Activated B cell treated with CpG ODN at 0.5 μM for 24 hours (primary cell): ENCODE data around the gene NCKAP5. TPM values are rescaled to one million over a fixed set of nuclear protein-coding genes. Genes with fewer than 3 reads are reported as not detected.

Experiments used
- ATAC-seq: fragments of 200-7000 bp; cut with Tn5 transposase; one replicate; pipeline ENCODE4 v1.10.0; 2021; ENCODE audit warnings: low read depth, mild to moderate bottlenecking, moderate library complexity
- CTCF ChIA-PET: fragments of 350-600 bp; sonication (Branson Sonifier 250); formaldehyde crosslinking; loops from one replicate; lab custom pipeline; 2021; ENCODE audit warnings: antibody characterized with exemption; lab: Charles Lee
- POLR2A ChIA-PET: fragments of 350-600 bp; sonication (Branson Sonifier 250); formaldehyde crosslinking; loops from one replicate; lab custom pipeline; 2021; ENCODE audit warnings: antibody characterized with exemption; lab: Charles Lee
- DNase-seq: peaks from one replicate; pipeline ENCODE4 v3.0.0; 2022
- H3K27ac Mint-ChIP-seq: one replicate; pipeline ENCODE4 v1.8.0; 2020; ENCODE audit warnings: mixed read lengths
- H3K27me3 Mint-ChIP-seq: one replicate; pipeline ENCODE4 v1.8.0; 2021; ENCODE audit warnings: mixed read lengths
- H3K36me3 Mint-ChIP-seq: one replicate; pipeline ENCODE4 v1.8.0; 2021; ENCODE audit warnings: low read depth, mixed read lengths
- H3K4me1 Mint-ChIP-seq: one replicate; pipeline ENCODE4 v1.8.0; 2021; ENCODE audit warnings: mixed read lengths
- H3K4me3 Mint-ChIP-seq: one replicate; pipeline ENCODE4 v1.8.0; 2020; ENCODE audit warnings: mild to moderate bottlenecking, mixed read lengths
- H3K9me3 Mint-ChIP-seq: one replicate; pipeline ENCODE4 v1.8.0; 2020; ENCODE audit warnings: mixed read lengths
- CTCF ChIP-seq: fragments of 200-600 bp; IDR thresholded peaks from one replicate; pipeline ENCODE4 v1.8.0; 2022; ENCODE audit warnings: antibody characterized with exemption, mild to moderate bottlenecking
- intact Hi-C: fragments of 100-400 bp; cut with micrococcal nuclease; formaldehyde crosslinking; loops from one replicate; pipeline ENCODE4 v1.15.1; 2024
- total RNA-seq: library from RNA; stranded (reverse); gene quantifications from 2 replicates; pipeline ENCODE4 v1.2.3, GENCODE V29; 2022

NCKAP5 gene
- total RNA-seq, 1 donor from 2014 or later, result not detected

GRCh38 chr2:133456971-133457370 lies 111.3 kb downstream of the NCKAP5 start:
- CTCF ChIA-PET, result no interaction called here
- Mint-ChIP-seq H3K9me3 (no peaks in the 10 kb centered on the region), H3K36me3 (no peaks in the 10 kb centered on the region), H3K27ac (no peak overlapping the region), H3K27me3 (no peaks in the 10 kb centered on the region), H3K4me1 (no peaks in the 10 kb centered on the region), H3K4me3 (no peak overlapping the region)
- intact Hi-C loops, result no loop called here
- no peak for TF ChIP-seq CTCF
- POLR2A ChIA-PET, result no interaction called here
- DNase-seq (no peak), ATAC-seq (no peak)

- H3K36me3 Mint-ChIP-seq, result no peaks in the 10 kb centered on the region
- DNase-seq (no peak), ATAC-seq (no peak)
- H3K27ac Mint-ChIP-seq, result no peak overlapping the region
- H3K27me3 Mint-ChIP-seq, result no peaks in the 10 kb centered on the region
- TF ChIP-seq CTCF, result no peak
- H3K4me1 Mint-ChIP-seq, result no peaks in the 10 kb centered on the region
- intact Hi-C loops, result no loop called here
- no peak overlapping the region for H3K4me3 Mint-ChIP-seq
- POLR2A ChIA-PET, result no interaction called here
- CTCF ChIA-PET, result no interaction called here
- H3K9me3 Mint-ChIP-seq, result no peaks in the 10 kb centered on the region
These were observed 112.1 kb downstream of the NCKAP5 start for GRCh38 chr2:133456156-133456555.

- intact Hi-C loops, result no loop called here
- Mint-ChIP-seq H3K27ac (no peak overlapping the region), H3K4me1 (no peaks in the 10 kb centered on the region), H3K36me3 (no peaks in the 10 kb centered on the region), H3K27me3 (peaks cover 2% of the 10 kb centered on the region), H3K9me3 (no peaks in the 10 kb centered on the region), H3K4me3 (no peak overlapping the region)
- DNase-seq, result no peak
- no peak for TF ChIP-seq CTCF
- CTCF ChIA-PET, result no interaction called here
- POLR2A ChIA-PET, result no interaction called here
- ATAC-seq, result no peak
These were observed 115.2 kb downstream of the NCKAP5 start for GRCh38 chr2:133453032-133453431.

- H3K4me1 Mint-ChIP-seq, result no peaks in the 10 kb centered on the region
- H3K27ac Mint-ChIP-seq, result no peak overlapping the region
- ChIA-PET CTCF (no interaction called here), POLR2A (no interaction called here)
- intact Hi-C loops, result no loop called here
- H3K36me3 Mint-ChIP-seq, result no peaks in the 10 kb centered on the region
- TF ChIP-seq CTCF, result no peak
- H3K9me3 Mint-ChIP-seq, result no peaks in the 10 kb centered on the region
- DNase-seq (no peak), ATAC-seq (no peak)
- no peak overlapping the region for H3K4me3 Mint-ChIP-seq
- peaks cover 5% of the 10 kb centered on the region for H3K27me3 Mint-ChIP-seq
These were observed 115.7 kb downstream of the NCKAP5 start for GRCh38 chr2:133452583-133452982.

GRCh38 chr2:133452146-133452545 lies 116.1 kb downstream of the NCKAP5 start:
- no peak for TF ChIP-seq CTCF
- Mint-ChIP-seq H3K4me3 (no peak overlapping the region), H3K36me3 (no peaks in the 10 kb centered on the region), H3K27me3 (peaks cover 6% of the 10 kb centered on the region), H3K4me1 (no peaks in the 10 kb centered on the region), H3K27ac (no peak overlapping the region), H3K9me3 (no peaks in the 10 kb centered on the region)
- DNase-seq, result no peak
- ChIA-PET POLR2A (no interaction called here), CTCF (no interaction called here)
- ATAC-seq, result no peak
- intact Hi-C loops, result no loop called here
